EL (cell line): ENCODE results near the gene KCNIP1.
"Not testable (repeated sequence)": the region's sequence is repeated elsewhere in the genome, so short reads cannot be mapped to it uniquely, and the experiment has no call there.

Source experiments
- DNase-seq: peaks from one replicate; pipeline ENCODE4 v3.0.0-alpha.2; 2016

Gene KCNIP1

DNA sequence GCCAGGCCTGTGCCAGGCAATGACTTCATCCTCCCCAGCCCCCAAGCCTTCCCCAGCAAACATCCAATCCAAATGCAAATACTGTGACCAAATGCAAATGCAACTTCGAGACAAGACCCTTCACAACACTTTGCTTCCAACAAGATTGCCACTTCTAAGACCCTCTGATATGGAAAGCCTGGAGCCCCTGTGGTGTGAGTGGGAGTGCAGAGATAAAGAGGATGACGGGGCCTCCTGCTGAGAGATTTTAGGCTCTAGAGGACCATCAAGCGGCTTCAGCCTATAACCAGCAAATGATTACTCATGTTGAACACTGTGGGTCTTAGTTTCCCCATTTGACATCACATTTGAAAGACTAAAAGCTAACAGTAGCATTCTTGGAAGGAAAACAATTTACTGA, 233.1 kb downstream of the KCNIP1 start:
- DNase-seq, result no peak

DNA sequence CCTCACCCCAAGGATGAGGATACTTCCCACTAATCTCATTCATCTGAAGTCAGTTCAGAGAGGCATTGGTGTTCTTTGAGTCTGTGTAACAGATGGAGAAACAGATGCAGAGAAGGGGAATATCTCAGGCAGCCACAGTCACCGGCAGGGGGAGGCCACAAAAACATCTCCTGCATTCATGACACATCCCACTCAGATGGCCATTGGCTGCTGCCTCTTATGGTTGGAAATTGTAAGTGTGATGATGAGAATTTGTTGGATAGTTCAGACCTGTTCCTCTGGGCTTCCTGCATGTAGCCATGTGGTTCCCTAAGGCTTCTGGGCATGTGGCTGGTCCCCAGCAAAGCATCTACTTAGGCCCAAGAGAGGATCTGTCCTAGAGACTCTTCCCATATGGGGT, 233.8 kb downstream of the KCNIP1 start:
- no peak for DNase-seq

DNA sequence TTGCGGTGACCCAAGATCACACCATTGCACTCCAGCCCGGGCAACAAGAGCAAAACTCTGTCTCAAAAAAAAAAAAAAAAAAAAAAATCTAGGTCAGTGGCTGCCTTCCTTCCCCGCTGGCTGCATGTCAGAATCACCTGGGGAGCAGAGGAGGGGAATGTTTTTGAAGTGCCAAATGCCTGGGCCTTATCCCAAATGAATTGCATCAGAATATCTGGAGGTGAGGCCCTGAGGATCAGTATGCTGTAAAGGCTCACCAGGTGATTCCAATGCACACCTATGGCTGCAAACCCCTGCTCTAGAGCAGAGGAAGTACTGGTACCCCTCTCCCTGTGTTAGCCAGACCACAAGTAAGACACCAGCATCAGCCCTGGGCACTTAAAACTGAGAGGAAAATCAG, 235.0 kb downstream of the KCNIP1 start:
- DNase-seq, result no peak

- no peak for DNase-seq
Observed at GRCh38 chr5:170739446-170739845, 235.6 kb downstream of the KCNIP1 start.

DNA sequence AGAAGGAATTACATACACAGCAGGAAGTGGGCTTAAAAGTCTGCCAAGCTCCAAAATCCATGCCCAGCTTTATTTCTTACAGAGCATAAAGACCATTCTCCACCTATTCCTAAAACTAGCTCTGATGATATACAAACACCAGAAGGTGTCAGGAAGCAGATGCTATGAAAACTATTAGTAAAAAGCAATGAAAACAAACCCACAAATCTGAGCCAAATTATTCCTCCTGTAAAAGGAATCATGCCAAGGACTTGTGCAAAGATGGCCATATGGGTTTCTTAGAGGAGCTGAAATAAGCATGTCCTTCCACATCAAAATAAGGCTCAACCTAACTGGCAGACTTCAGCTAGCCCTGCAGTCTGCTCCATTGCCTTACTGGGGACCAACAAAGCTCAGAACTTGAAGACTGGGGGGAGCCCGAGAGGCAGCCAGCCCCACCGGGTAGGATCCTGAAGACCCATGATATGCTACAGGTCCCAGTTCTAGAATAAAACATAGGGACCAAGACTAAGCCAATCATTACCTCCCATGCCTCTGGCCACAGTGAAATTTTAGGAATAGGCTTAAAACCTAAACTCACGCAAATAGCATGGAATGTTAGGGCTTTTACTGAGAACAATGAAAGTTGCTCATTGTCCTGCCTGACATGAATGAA, 236.9 kb downstream of the KCNIP1 start:
- no peak for DNase-seq

- no peak for DNase-seq
Observed at GRCh38 chr5:170741801-170742200, 238.0 kb downstream of the KCNIP1 start.

GRCh38 chr5:170743876-170744212, 240.0 kb downstream of the KCNIP1 start:
- no peak for DNase-seq

DNA sequence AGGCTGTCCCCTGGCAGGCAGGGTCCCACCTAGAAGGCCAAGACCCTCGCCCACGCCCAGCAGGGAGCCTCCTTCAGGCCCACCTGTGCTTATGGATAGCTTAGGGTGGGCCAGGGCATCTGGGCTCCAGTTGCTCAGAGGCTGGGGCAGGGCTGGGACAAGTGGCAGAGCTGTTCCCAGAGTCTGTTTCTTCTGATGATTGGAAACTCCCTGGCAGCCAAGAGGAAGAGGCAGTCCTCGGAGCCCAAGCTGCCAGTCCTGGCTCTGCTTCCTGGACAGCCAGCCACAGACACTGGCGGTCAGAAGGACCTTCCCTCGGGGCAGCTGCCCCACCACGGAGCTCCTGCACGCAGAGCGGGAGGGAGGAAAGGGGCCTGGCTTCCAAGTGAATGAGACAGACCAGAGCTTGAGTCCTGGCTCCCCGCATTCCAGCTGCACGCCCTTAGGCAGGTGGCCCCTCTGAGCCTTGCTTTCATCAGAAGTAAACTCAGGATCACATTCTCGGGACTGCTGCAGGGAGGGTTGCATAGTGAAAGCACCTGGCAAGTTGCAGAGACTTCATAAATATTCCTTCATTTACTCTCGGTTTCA, 241.8 kb downstream of the KCNIP1 start:
- peak; percentile 83 for DNase-seq

DNA sequence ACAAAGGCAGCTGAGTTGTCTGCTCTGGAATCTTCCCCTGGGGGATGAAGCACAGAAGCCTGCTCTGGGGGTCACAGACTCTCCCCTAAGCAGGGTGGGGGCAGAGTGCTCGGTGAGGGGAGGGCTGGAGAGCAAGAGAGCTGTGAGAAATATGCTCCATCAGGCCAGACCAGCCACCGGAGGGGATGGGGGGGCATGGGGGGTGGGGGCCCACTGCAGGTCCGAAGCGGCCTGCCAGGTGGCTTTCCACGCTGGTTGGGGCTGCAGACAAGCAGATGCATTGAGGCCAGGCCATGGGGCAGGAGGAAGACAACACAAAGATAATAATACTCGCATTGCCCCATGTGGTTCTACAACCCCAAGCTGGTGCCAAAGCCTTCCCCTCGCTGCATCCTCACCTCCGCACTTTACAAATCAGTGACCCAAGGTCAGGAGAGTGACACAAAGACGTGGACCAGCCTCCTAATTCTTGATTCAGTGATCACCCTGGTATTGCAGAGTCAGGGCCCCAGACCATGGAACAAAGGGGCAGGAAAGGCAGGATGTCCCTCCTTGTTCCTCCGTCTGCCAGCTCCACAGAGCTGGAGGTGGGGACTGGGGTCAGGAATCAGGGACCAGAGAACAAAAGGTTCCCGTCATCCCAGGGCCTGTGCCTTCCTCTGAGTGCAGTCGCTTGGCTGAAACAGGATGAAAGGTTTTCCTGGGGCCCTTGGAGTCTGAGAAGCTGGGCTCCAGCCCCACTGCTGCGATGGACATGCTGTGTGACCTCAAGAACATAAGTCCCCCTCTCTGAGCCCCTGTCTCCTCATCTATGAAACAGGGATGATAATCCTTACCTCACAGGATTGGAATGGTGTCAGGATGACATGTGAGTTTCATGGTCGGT, 242.5 kb downstream of the KCNIP1 start:
- DNase-seq, result no peak

- DNase-seq, result no peak
Observed at GRCh38 chr5:170746961-170747340, 243.1 kb downstream of the KCNIP1 start.

GRCh38 chr5:170747357-170747756, 243.5 kb downstream of the KCNIP1 start:
- no peak for DNase-seq

DNA sequence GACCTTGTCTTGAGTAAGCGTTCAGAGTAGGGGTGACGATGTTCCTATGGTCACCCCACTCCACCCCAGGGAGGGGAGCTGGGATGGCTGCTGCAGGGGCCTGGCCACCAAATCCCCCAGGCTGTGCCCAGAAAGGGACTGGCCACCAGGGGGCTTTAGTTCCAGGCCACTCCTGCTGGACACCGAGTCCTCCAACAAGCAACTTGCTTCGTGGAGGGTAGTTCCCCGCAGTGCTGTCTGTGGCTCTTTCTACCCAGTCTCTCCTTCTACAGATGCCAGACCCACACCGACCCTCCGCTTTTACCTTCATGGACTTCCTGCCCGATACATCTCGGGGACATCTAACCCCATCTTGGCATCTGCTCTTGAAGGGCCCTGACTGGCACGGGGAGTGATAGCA, 244.0 kb downstream of the KCNIP1 start:
- DNase-seq, result peak; percentile 18

DNA sequence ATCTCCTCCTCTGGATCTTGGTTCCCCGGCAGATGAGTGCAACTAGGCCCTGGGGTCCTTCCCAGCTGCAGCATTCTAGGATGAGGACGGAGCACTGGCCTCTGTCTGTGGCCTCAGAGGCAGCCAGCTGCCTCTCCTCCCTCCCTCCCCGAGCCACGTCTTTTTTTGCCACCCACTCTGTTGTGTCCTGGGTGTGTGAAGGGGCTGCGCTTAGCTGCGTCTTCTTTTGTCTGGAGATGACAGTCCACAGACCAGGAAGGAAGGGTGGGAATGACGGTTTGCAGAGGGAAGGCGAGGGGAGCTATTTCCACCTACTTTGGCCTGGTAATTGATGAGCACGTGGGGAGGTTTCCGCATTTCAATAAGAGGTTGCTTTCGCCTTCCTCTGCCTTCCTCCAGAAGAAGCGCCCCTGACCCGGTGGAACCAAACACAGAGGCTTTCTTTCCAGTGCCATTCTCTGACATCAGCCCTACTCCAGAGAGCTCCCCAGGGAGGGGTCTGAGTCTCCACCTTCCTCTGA, 245.2 kb downstream of the KCNIP1 start:
- DNase-seq, result no peak

- DNase-seq, result no peak
Observed at GRCh38 chr5:170749911-170750431, 246.2 kb downstream of the KCNIP1 start.

DNA sequence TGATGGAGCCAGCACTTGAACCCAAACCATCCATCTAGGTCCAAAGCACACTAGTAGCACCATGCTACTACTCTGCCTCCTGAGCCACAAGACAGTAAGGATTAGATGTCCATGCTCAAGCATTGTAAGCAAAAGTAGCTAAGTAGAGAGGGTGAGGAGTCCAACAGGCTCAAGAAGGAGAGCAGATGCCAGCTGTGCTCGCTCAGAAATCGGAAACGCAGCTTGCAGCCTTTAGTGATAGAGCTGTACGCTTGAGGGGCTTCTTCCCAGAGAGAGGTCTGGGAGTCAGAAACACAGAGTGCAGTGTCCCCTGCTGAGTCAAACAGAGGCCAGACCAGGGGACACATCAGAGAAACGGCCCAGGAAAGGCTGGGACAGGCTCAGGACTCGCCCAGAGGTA, 247.0 kb downstream of the KCNIP1 start:
- no peak for DNase-seq

GRCh38 chr5:170751631-170752030, 247.8 kb downstream of the KCNIP1 start:
- DNase-seq, result no peak

DNA sequence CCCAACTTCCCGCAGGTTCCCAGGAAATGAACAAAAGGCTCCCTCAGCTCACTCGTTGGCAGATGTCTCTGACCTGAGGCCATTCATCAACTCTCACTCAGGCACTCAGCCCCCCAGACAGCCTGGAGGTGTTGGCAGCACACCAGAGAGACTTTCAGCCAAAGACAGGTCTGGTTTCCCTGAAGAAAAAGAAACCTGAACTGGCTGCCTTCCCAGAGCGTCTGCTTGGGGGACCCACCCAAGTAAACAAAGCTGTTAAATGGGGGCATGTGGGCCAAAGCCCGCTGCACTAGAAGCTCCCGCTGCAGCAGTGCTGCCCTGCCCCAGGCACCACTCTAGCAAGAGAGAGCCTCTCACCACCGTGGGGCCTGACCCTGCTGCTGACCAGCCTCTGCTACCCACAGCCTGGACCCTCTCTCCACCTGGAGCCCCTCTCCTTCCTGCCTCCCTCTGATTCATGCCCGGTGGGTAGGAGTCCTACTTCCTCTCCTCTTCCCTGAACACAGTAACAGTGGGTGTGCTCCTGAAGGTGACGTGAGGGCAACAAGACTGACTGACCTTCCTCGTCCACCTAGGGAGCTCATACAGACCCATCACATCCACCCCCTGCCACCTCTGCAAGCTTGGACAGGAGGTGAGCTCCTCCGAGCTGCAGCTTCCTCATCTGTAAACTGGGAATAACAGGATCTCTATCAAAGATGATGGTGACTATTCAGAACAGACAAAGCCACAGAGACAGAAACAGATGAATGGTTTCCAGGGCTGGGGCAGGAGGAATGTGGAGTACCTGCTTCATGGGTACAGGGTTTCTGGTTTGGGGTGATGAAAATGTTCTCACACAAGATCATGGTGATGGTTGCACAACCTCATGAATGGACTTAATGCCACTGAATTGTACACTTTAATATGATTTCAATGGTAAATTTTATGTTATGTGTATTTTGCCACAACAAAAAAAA, 248.7 kb downstream of the KCNIP1 start:
- no peak for DNase-seq

DNA sequence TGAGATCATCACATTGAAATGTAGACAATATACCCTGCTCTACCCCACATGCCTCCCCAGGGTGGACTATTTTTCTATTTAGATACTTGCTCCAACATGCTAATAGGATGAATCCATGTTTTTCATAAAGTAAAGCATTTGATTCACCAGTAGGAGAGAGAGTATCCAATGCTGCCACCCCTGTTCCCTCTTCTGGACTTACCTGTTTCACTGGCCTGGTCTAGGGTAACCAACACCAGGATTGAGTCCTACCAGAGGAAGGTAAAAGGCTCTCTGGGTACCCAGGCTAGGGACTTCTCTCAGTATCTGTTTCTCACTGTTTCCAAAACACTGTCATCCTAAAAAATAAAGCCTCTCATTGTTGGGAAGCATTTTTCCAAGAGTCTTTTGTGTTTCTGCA, 249.5 kb downstream of the KCNIP1 start:
- no peak for DNase-seq

DNA sequence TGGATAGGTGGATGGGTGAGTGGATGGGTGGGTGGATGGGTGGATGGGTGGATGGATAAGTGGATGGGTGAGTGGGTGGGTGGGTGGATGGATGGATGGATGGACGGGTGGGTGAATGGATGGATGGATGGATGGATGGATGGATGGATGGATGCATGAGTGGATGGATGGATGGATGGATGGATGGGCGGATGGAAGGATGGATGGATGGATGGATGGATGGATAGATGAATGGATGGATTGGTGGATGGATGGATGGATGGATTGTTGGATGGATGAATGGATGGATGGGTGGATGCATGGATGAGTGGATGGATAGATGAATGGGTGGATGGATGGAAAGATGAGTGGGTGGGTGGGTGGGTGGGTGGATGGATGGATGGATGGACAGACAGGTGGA, 250.7 kb downstream of the KCNIP1 start:
- not testable (repeated sequence) for DNase-seq

- no peak for DNase-seq
Observed at GRCh38 chr5:170755679-170756456, 252.0 kb downstream of the KCNIP1 start.

GRCh38 chr5:170756691-170757090, 252.9 kb downstream of the KCNIP1 start:
- DNase-seq, result no peak

GRCh38 chr5:170757182-170757601, 253.4 kb downstream of the KCNIP1 start:
- peak; percentile 48 for DNase-seq
